Peyer's patch (tissue), 4 donors: Measurements from ENCODE around the gene SCO1. TPM values are rescaled to one million over a fixed set of nuclear protein-coding genes. Genes with fewer than 3 reads are reported as not detected.

Experiments used
- DNase-seq, 3 donors: peaks; one replicate each; pipeline ENCODE4 v3.0.0-alpha.2; 2017 to 2019
- H3K27ac ChIP-seq, 4 donors: fragments of 200-600 bp; sonication (generic); one replicate each; pipeline ENCODE4 v1.5.1; 2016 to 2019
- H3K27me3 ChIP-seq, 2 donors: fragments of 200-600 bp; sonication (generic); one replicate each; pipeline ENCODE4 v1.5.1; 2019
- H3K36me3 ChIP-seq, 3 donors: fragments of 200-600 bp; sonication (generic); one replicate each; pipeline ENCODE4 v1.5.1; 2016 to 2019
- H3K4me1 ChIP-seq, 4 donors: fragments of 200-600 bp; sonication (generic); one replicate each; pipeline ENCODE4 v1.5.1; 2016 to 2019
- H3K4me3 ChIP-seq, 4 donors: fragments of 200-600 bp; sonication (generic); 1 replicate in 3 of 4; 2 replicates in 1 of 4; pipeline ENCODE4 v1.5.1; 2016 to 2019; ENCODE audit warnings: mild to moderate bottlenecking in 1 of 4
- H3K9me3 ChIP-seq, 4 donors: fragments of 200-600 bp; sonication (generic); one replicate each; pipeline ENCODE4 v1.5.1; 2016 to 2019; ENCODE audit warnings: mild to moderate bottlenecking in 1 of 4
- CTCF ChIP-seq, 6 experiments: fragments of 450-650 bp in 4 of 6; fragments of 200-600 bp in 2 of 6; sonication (generic) in 1 of 6; IDR thresholded peaks; one replicate each; pipeline ENCODE4 v1.5.1; 2017 to 2019; ENCODE audit warnings: antibody characterized with exemption in 6 of 6, mild to moderate bottlenecking in 3 of 6, moderate library complexity in 1 of 6
- POLR2A ChIP-seq, 2 donors: fragments of 450-650 bp; IDR thresholded peaks; one replicate each; pipeline ENCODE4 v1.5.1; 2017; ENCODE audit warnings: antibody characterized with exemption in 2 of 2, mild to moderate bottlenecking in 2 of 2, moderate library complexity in 2 of 2
- total RNA-seq, 4 donors: library from RNA; depleted of rRNA; stranded (reverse); fragments of >200 nt; gene quantifications; one replicate each; pipeline ENCODE4 v1.1.0, GENCODE V29; 2016

The SCO1 gene
- total RNA-seq, 4 donors from 2014 or later, result 12.4 to 28.6 (median 19.5) TPM

GRCh38 chr17:10623737-10624338 lies 73.5 kb downstream of the SCO1 start:
- Histone ChIP-seq H3K9me3 (no peaks in the 10 kb centered on the region), H3K36me3 (no peaks in the 10 kb centered on the region), H3K27ac (no peak overlapping the region), H3K27me3 (no peaks in the 10 kb centered on the region), H3K4me1 (no peaks in the 10 kb centered on the region), H3K4me3 (no peak overlapping the region)
- DNase-seq, result no peak
- no peak for TF ChIP-seq POLR2A (IDR thresholded peaks at IDR 0.05)
- no peak for TF ChIP-seq CTCF (IDR thresholded peaks at IDR 0.05)

- no peak overlapping the region for H3K4me3 ChIP-seq
- no peak for DNase-seq
- no peaks in the 10 kb centered on the region for H3K36me3 ChIP-seq
- H3K4me1 ChIP-seq, result no peaks in the 10 kb centered on the region
- H3K27ac ChIP-seq, result no peak overlapping the region
- no peaks in the 10 kb centered on the region for H3K9me3 ChIP-seq
- no peaks in the 10 kb centered on the region for H3K27me3 ChIP-seq
- TF ChIP-seq CTCF (IDR thresholded peaks at IDR 0.05) (no peak), POLR2A (IDR thresholded peaks at IDR 0.05) (no peak)
These were observed 74.5 kb downstream of the SCO1 start for GRCh38 chr17:10622617-10623485.

Other genes starting within 250 kb of the SCO1 start
- gene MYH4, start 228.0 kb downstream of the SCO1 start, total RNA-seq, result not detected
- gene MYH1, start 179.0 kb downstream of the SCO1 start, total RNA-seq, result under 1 TPM in 1 of 4 donors, not detected in 3; 0.19 TPM
- under 1 TPM in 1 of 4 donors, not detected in 3; 0.83 TPM for gene MYH2, start 147.9 kb downstream of the SCO1 start, total RNA-seq
- 10 to 100 TPM in 2 of 4 donors, 1 to 10 TPM in 2; 3.7 to 32.2 (median 8.4) TPM for gene MYH3, start 40.2 kb downstream of the SCO1 start, total RNA-seq
- 10 to 100 TPM in 2 of 4 donors, 1 to 10 TPM in 2; 6.5 to 20.6 (median 14.0) TPM for gene ADPRM, start 61 bp upstream of the SCO1 start, total RNA-seq
- gene TMEM220, start 32.5 kb upstream of the SCO1 start, total RNA-seq, result 10 to 100 TPM; 14.6 to 56.1 (median 23.4) TPM
- gene TMEM238L, start 106.6 kb upstream of the SCO1 start, total RNA-seq, result 10 to 100 TPM; 16.3 to 45.3 (median 25.4) TPM
- gene PIRT, start 140.6 kb upstream of the SCO1 start, total RNA-seq, result 1 to 10 TPM in 2 of 4 donors, under 1 TPM in 2; 0.35 to 2.0 (median 1.2) TPM